NCI-H1436 treated with DMSO at 0.1 percent for 48 hours (cell line): ENCODE measurements around the gene ZSCAN5C.
"Not testable (repeated sequence)": the region's sequence is repeated elsewhere in the genome, so short reads cannot be mapped to it uniquely, and the experiment has no call there.

Source experiments
- DNase-seq: peaks from one replicate; lab custom pipeline; 2025; lab: John Stamatoyannopoulos, UW

ZSCAN5C gene, protein sequence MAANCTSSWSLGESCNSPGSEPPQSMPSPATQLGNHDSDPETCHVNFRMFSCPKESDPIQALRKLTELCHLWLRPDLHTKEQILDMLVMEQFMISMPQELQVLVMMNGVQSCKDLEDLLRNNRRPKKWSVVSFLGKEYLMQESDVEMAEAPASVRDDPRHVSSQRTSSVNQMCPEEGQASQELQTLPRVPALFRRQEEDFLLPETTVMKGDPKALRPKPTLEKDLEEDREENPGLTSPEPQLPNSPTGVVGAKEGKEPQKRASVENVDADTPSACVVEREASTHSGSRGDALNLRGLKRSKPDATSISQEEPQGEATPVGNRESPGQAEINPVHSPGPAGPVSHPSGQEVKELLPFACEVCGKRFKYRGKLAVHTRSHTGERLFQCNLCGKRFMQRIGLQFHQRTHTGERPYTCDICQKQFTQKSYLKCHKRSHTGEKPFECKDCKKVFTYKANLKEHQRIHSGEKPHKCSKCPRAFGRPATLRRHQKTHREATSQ

DNA sequence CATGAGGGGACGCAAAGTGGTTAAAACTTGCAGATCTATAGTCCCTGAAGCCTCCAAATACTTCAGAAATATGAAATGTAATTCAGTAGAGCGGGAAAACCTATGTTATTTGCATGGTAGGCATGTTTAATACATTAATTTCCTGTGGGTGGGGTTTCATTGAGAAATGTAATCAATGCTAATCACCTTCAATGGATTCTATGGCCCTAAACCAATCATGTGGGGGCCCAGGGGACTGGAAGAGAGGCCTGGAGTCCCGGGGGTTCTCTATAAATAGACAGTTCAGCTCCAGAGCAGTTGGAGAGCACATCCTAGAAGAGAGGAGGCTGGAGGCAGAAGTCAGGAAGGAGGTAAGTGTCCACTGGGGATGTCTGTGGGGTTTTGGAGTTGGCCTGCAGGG, at the start of gene ZSCAN5C:
Gene ZSCAN5C, plus strand, starts transcription at position 301 of the 400 bp plus-strand sequence. CDS start 3,641 bp downstream, outside the sequence.
- no peak for DNase-seq

- DNase-seq: no peak
These were observed 49.4 kb upstream of the ZSCAN5C start for GRCh38 chr19:56152644-56153043.

- DNase-seq: no peak
These were observed 48.6 kb upstream of the ZSCAN5C start for GRCh38 chr19:56153507-56153906.

GRCh38 chr19:56155124-56155687, 46.9 kb upstream of the ZSCAN5C start:
- no peak for DNase-seq

DNA sequence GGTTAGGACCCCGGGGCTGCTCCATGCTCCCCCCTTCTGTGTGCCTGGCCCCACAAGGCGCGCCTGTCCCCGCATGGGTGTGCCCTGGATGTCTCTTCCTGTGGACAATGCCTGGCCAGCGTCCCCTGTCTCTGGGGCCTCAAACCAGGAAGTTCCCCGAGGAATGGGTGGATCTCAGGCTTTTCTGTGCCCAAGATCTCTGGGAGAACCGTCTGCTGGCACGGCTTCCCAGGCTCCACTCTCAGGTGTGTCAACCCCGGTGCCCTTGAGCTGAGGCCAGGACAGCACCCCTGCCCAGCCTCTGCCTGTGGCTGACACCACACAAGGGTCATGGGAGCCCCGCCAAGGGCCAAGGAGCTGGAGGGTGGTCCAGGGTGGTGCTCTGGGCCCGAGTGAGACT, 45.3 kb upstream of the ZSCAN5C start:
- DNase-seq: no peak

DNA sequence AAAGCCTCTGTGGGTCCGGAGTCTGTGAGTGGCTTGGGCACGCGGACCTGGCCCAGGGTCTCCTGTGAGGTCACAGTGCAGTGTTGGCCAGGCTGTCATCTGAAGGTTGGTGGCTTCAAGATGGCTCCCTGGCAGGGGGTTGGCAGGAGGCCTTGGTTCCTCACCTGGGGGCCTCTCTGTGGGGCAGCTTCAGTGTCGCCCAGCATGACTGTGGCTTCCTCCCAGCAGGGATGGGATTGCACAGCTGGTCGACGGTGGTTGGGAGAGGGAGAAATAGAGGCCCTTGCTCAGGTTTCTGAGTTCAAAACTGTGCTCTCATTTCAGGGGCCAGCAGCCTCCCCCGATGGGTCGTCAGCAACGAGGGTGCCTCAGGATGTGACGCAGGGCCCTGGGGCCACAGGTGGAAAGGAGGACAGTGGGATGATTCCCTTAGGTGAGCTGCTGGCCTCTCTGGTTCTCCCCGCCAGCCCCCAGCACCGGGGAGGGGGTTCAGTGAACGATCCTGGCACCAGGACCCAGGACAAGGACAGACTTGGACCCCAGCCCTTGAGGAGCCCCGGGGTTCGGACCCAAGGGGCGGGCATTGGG, 43.8 kb upstream of the ZSCAN5C start:
- DNase-seq: no peak

DNA sequence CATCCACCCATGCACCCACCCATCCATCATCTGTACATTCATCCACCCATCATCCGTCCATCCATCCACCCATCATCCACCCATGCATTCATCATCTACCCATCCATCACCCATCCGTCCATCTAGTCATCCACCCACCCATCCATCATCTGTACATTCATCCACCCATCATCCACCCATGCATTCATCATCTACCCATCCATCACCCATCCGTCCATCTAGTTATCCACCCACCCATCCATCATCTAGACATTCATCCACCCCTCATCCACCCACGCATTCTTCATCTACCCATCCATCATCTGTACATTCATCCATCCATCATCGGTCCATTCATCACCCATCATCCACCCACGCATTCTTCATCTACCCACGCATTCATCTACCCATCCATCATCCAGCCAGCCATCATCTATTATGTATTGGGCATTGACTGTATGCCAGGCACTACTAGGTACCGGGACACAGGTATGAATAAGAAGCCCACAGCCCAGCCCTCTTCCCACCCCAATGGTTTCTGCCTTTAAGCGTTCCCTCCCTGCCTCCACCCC, 43.0 kb upstream of the ZSCAN5C start:
- DNase-seq: no peak

DNA sequence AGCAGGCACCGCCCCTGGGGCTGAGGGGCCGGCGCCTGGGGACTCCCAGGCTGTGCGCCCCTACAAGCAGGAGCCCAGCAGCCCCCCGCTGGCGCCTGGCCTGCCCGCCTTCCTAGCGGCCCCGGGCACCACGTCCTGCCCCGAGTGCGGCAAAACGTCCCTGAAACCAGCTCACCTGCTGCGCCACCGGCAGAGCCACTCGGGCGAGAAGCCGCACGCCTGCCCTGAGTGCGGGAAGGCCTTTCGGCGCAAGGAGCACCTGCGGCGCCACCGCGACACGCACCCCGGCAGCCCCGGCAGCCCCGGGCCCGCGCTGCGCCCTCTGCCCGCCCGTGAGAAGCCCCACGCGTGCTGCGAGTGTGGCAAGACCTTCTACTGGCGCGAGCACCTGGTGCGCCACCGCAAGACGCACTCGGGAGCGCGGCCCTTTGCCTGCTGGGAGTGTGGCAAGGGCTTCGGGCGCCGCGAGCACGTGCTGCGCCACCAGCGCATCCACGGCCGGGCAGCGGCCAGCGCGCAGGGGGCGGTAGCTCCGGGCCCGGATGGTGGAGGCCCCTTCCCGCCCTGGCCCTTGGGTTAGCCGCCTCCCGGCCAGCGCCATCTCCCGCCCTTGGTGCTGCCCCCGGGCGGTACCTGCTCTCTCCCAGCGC, 42.3 kb upstream of the ZSCAN5C start:
- no peak for DNase-seq

- no peak for DNase-seq
These were observed 40.5 kb upstream of the ZSCAN5C start for GRCh38 chr19:56161534-56161933.

DNA sequence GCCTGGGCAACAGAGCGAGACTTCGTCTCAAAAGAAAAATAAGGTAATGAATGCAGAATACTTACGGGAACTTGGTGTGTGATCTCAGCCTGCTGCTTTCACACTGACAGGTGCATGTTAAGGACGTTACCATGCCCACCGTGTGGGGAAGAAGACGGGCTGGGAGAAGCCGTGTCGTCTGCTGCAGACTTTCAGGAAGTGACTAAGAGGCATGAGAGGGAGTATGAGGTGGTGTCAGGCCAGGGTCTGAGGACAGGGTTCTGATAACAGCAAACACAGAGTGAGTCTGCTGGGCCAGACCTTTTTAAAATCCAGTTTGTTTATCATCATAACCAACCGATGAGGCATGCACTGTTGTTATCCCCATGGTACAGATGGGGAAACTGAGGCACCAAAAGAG, 39.8 kb upstream of the ZSCAN5C start:
- no peak for DNase-seq

DNA sequence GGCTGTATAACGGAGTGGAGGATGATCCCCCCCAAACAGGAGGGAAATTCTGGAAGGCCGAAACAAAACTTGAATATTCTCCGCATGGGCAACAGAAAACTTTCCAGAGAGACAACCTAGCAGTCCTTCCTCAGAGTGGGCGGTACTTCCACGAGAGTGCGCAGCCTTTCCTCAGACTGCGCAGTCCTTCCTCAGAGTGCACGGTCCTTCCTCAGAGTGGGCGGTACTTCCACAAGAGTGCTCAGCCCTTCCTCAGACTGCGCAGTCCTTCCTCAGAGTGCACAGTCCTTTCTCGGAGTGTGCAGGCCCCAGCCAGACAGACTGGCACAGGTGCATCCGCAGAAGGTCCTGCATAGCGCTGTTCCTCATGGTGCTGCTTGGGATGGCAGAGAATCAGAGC, 39.0 kb upstream of the ZSCAN5C start:
- DNase-seq: no peak

DNA sequence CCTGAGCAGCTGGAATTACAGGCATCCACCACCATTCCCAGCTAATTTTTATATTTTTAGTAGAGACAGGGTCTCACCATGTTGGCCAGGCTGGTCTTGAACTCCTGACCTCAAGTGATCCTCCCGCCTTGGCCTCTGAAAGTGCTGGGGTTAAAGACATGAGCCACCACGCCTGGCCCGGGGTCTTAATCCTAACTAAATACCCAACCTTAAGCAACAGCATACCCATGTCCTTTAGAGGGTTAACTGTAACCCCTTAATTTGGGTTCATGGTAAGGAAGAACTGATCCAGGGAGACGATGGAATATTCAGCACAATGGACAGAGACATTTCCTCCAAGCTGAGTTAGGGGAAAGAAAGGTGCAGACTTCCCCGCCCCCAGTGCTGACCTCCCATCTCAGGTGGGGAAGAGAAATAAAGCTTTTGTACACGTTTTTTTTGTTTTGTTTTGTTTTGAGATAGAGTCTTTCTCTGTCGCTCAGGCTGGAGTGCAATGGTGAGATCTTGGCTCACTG, 35.0 kb upstream of the ZSCAN5C start:
- DNase-seq: no peak

- no peak for DNase-seq
These were observed 31.8 kb upstream of the ZSCAN5C start for GRCh38 chr19:56170261-56170660.

GRCh38 chr19:56174086-56174485, 28.0 kb upstream of the ZSCAN5C start:
- DNase-seq: no peak

DNA sequence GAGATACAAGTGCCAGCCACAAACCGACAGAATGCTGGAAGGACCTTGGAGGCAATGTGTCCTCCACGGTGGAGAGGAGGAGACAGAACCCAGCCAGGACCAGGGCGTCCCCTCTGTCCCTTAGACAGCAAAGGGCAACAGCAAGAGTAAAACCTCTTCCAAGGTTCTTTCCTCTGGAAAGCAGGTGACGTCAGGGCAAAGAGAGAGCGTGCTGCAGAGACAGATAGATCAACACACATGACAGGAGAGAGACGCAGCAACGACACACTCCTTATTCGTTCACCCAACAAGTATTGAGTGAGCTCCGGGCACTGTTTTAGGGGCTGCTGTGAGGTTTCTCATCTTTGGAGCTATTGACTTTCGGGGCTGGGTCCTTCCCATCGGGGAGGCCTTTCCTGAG, 27.5 kb upstream of the ZSCAN5C start:
- DNase-seq: no peak

DNA sequence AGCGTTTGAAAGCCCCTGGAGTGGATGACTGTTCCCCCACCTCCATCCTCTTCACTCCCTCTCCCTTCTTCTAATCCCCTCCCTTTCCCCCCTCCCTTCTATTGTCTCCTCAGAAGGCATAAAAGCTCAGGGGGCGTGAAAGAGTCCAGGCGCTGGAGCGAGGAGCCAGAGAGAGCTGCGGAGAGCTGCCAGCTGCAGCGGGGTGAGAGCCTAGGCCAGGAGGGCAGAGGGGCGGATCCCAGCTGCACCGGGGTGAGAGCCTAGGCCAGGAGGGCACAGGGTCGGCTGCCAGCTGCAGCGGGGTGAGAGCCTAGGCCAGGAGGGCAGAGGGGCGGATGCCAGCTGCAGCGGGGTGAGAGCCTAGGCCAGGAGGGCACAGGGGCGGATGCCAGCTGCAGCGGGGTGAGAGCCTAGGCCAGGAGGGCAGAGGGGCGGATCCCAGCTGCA, 26.2 kb upstream of the ZSCAN5C start, which contains the start of gene GALP:
Gene GALP, plus strand, starts transcription at position 148 of the 447 bp plus-strand sequence. CDS start 1,101 bp downstream, outside the sequence.
- DNase-seq: not testable (repeated sequence)

GRCh38 chr19:56176310-56176709, 25.8 kb upstream of the ZSCAN5C start:
- not testable (repeated sequence) for DNase-seq

DNA sequence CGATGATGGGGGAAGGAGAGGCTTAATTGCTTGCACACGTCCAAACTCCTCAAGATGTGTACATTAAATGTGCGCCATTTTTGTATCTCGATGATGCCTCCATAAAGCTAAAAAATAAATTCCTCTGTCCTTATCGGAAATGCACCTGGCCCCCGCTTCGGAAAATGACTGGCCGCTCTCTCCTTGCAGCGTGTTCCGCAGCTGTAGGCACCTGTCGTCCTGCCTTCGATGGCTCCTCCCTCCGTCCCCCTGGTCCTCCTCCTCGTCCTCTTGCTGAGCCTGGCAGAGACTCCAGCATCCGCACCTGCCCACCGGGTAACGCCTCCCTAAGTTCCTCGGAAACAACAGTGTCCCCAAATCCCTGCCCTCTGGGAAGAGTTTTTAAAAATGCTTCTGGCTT, 25.2 kb upstream of the ZSCAN5C start:
- no peak for DNase-seq

DNA sequence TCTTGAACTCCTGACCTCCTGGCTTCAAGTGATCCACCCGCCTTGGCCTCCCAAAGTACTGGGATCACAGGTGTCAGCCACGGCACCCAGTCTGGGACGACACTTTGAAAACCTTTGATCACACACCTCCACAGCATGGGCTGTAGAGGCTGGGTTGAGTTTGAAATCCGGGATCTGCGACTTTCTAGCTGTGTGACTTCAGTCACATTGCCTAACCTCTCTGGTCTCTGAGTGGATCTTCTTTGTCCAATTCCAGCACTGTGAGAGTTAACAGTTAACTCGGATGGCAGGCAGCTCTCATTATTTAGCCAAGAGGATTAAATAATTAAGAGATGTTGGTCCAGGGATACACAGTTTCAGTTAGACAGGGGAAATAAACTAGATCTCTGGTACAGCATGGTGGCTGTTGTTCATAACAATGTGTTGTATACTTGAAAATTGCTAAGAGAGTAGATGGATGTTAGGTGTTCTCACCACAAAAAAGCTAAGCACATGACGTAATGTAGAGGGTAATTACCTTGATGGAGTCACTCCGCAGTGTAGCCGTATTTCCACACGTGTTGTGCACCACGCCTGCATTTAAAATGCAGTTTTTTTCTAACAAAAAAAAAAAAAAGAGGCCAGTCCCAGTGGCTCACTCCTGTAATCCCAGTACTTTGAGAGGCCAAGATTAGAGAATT, 24.4 kb upstream of the ZSCAN5C start:
- DNase-seq: no peak

- DNase-seq: no peak
These were observed 12.3 kb upstream of the ZSCAN5C start for GRCh38 chr19:56189785-56190184.

- no peak for DNase-seq
These were observed 11.0 kb upstream of the ZSCAN5C start for GRCh38 chr19:56191115-56191514.
